WTC11 (cell line): ENCODE data around the gene LRRFIP1. TPM values are rescaled to one million over a fixed set of nuclear protein-coding genes. Genes with fewer than 3 reads are reported as not detected.
A peak's percentile ranks its signal among the peaks of the same experiment; 100 is the strongest.

Experiments used
- ATAC-seq: fragments of 200-7000 bp; cut with Tn5 transposase; 2 replicates; pipeline ENCODE4 v1.10.0; 2021; ENCODE audit warnings: mild to moderate bottlenecking, moderate library complexity
- CTCF ChIA-PET: fragments of 300-600 bp; sonication (Branson Sonifier 250); formaldehyde crosslinking; loops from one replicate; lab custom pipeline; 2021; ENCODE audit warnings: antibody characterized with exemption; lab: Charles Lee
- POLR2A ChIA-PET: fragments of 350-600 bp; sonication (Branson Sonifier 250); formaldehyde crosslinking; loops from one replicate; lab custom pipeline; 2021; ENCODE audit warnings: antibody characterized with exemption; lab: Charles Lee
- DNase-seq: peaks from one replicate; pipeline ENCODE4 v3.0.0; 2021; ENCODE audit warnings: low spot score
- H3K27ac Mint-ChIP-seq: 2 replicates; pipeline ENCODE4 v1.8.0; 2021; ENCODE audit warnings: mixed read lengths
- H3K27me3 Mint-ChIP-seq: 2 replicates; pipeline ENCODE4 v1.8.0; 2021; ENCODE audit warnings: low read depth, mild to moderate bottlenecking, moderate library complexity, mixed read lengths
- H3K36me3 Mint-ChIP-seq: 2 replicates; pipeline ENCODE4 v1.8.0; 2021; ENCODE audit warnings: mixed read lengths
- H3K4me1 Mint-ChIP-seq: 2 replicates; pipeline ENCODE4 v1.8.0; 2022; ENCODE audit warnings: mixed read lengths
- H3K4me3 Mint-ChIP-seq: 2 replicates; pipeline ENCODE4 v1.8.0; 2021; ENCODE audit warnings: mild to moderate bottlenecking, moderate library complexity, mixed read lengths
- H3K9me3 Mint-ChIP-seq: 2 replicates; pipeline ENCODE4 v1.8.0; 2021; ENCODE audit warnings: mixed read lengths
- ATF1 ChIP-seq: sonication (generic); formaldehyde crosslinking; IDR thresholded peaks from 2 replicates; pipeline ENCODE4 v1.8.1; 2023; ENCODE audit warnings: mild to moderate bottlenecking, moderate library complexity, missing genetic modification reagents
- FOXJ3 ChIP-seq: sonication (generic); formaldehyde crosslinking; IDR thresholded peaks from 2 replicates; pipeline ENCODE4 v1.9.0; 2021; ENCODE audit warnings: missing genetic modification reagents, mild to moderate bottlenecking, borderline replicate concordance
- IRF2 ChIP-seq: sonication (generic); formaldehyde crosslinking; IDR thresholded peaks from 2 replicates; pipeline ENCODE4 v1.8.0; 2022; ENCODE audit warnings: low read depth, missing genetic modification reagents, borderline replicate concordance
- KAT7 ChIP-seq: sonication (generic); formaldehyde crosslinking; IDR thresholded peaks from 2 replicates; pipeline ENCODE4 v1.8.1; 2023; ENCODE audit warnings: missing genetic modification reagents, mild to moderate bottlenecking, borderline replicate concordance
- NFATC4 ChIP-seq: fragments of 250-450 bp; sonication (Bioruptor Pico); IDR thresholded peaks from 2 replicates; pipeline ENCODE4 v1.9.0; 2021; ENCODE audit warnings: mild to moderate bottlenecking
- NFYB ChIP-seq: sonication (generic); formaldehyde crosslinking; conservative IDR thresholded peaks from 2 replicates; pipeline ENCODE4 v1.8.0; 2022; ENCODE audit warnings: low read depth, missing genetic modification reagents
- PRDM15 ChIP-seq: sonication (generic); formaldehyde crosslinking; IDR thresholded peaks from 2 replicates; pipeline ENCODE4 v1.8.0; 2022; ENCODE audit warnings: missing genetic modification reagents
- TEAD1 ChIP-seq: sonication (generic); formaldehyde crosslinking; IDR thresholded peaks from 2 replicates; pipeline ENCODE4 v1.8.0; 2022; ENCODE audit warnings: mild to moderate bottlenecking, missing genetic modification reagents
- ZNF416 ChIP-seq: fragments of 250-450 bp; sonication (Bioruptor Pico); IDR thresholded peaks from 2 replicates; pipeline ENCODE4 v1.9.0; 2021; ENCODE audit warnings: mild to moderate bottlenecking, inconsistent platforms
- total RNA-seq: library from RNA; stranded (reverse); gene quantifications from 3 replicates; pipeline ENCODE4 v1.2.3, GENCODE V29; 2021

The LRRFIP1 gene
- total RNA-seq, 1 experiment from 2014 or later, result 88.4 TPM

- no peaks in the 10 kb centered on the region for H3K9me3 Mint-ChIP-seq
- H3K4me3 Mint-ChIP-seq, result no peak overlapping the region
- H3K4me1 Mint-ChIP-seq, result peaks cover 94% of the 10 kb centered on the region
- ATAC-seq, result no peak
- CTCF ChIA-PET, result interaction anchor here (0.8 to 4.3 kb wide), 3 partner anchors 15 to 127 kb away, joined by 3 to 15 read pairs (median 4); no protein-coding TSS in a partner anchor
- H3K36me3 Mint-ChIP-seq, result no peaks in the 10 kb centered on the region
- TF ChIP-seq KAT7 (CRISPR knock-in tag) (no peak), NFYB (CRISPR knock-in tag) (no peak)
- POLR2A ChIA-PET, result interaction anchor here (1.5 kb wide), 1 partner anchor 9 kb away, joined by 6 read pairs; no protein-coding TSS in a partner anchor
- DNase-seq, result no peak
- no peaks in the 10 kb centered on the region for H3K27me3 Mint-ChIP-seq
- peak overlapping the region; percentile 99 for H3K27ac Mint-ChIP-seq
Measured at GRCh38 chr2:237699870-237700511, 72.6 kb downstream of the LRRFIP1 start.

GRCh38 chr2:237700512-237701032, 73.2 kb downstream of the LRRFIP1 start:
- H3K27ac Mint-ChIP-seq, result peak overlapping the region; percentile 99
- CTCF ChIA-PET, result interaction anchor here (1.0 to 4.3 kb wide), 4 partner anchors 15 to 129 kb away, joined by 3 to 15 read pairs (median 3); no protein-coding TSS in a partner anchor
- H3K9me3 Mint-ChIP-seq, result no peaks in the 10 kb centered on the region
- H3K27me3 Mint-ChIP-seq, result no peaks in the 10 kb centered on the region
- peaks cover 88% of the 10 kb centered on the region for H3K4me1 Mint-ChIP-seq
- H3K4me3 Mint-ChIP-seq, result no peak overlapping the region
- POLR2A ChIA-PET, result interaction anchor here (1.5 kb wide), 1 partner anchor 10 kb away, joined by 6 read pairs; no protein-coding TSS in a partner anchor
- ATAC-seq (peak; percentile 7; the same call in 1 of the 2 replicates), DNase-seq (no peak)
- no peak for TF ChIP-seq IRF2
- TF ChIP-seq, all 79 proteins: peak for 0
- no peaks in the 10 kb centered on the region for H3K36me3 Mint-ChIP-seq

GRCh38 chr2:237701033-237701858, 73.9 kb downstream of the LRRFIP1 start:
- no peaks in the 10 kb centered on the region for H3K27me3 Mint-ChIP-seq
- peaks cover 83% of the 10 kb centered on the region for H3K4me1 Mint-ChIP-seq
- peak overlapping the region; percentile 50 for H3K4me3 Mint-ChIP-seq
- ChIA-PET POLR2A (interaction anchor here (1.5 kb wide), 1 partner anchor 10 kb away, joined by 6 read pairs; no protein-coding TSS in a partner anchor), CTCF (interaction anchor here (1.0 to 4.3 kb wide), 4 partner anchors 16 to 130 kb away, joined by 3 to 15 read pairs (median 3); no protein-coding TSS in a partner anchor)
- no peaks in the 10 kb centered on the region for H3K36me3 Mint-ChIP-seq
- H3K27ac Mint-ChIP-seq, result peak overlapping the region; percentile 99
- DNase-seq, result no peak
- H3K9me3 Mint-ChIP-seq, result no peaks in the 10 kb centered on the region
- no peak for TF ChIP-seq ATF1 (CRISPR knock-in tag)
- no peak for ATAC-seq

GRCh38 chr2:237701859-237702390, 74.5 kb downstream of the LRRFIP1 start:
- Mint-ChIP-seq H3K4me3 (peak overlapping the region; percentile 50), H3K27me3 (no peaks in the 10 kb centered on the region), H3K4me1 (peaks cover 83% of the 10 kb centered on the region), H3K36me3 (no peaks in the 10 kb centered on the region), H3K27ac (peak overlapping the region; percentile 99), H3K9me3 (no peaks in the 10 kb centered on the region)
- ChIA-PET POLR2A (interaction anchor here (1.0 kb wide), 1 partner anchor 10 kb away, joined by 3 read pairs; no protein-coding TSS in a partner anchor), CTCF (interaction anchor here (0.5 to 4.3 kb wide), 11 partner anchors 9 to 230 kb away, joined by 3 to 15 read pairs (median 7); no protein-coding TSS in a partner anchor)
- ATAC-seq (no peak), DNase-seq (no peak)
- TF ChIP-seq TEAD1 (CRISPR knock-in tag), result no peak
- no peak for TF ChIP-seq FOXJ3 (CRISPR knock-in tag)
- TF ChIP-seq ZNF416 (CRISPR knock-in tag), result no peak
- TF ChIP-seq NFATC4, result no peak
- no peak for TF ChIP-seq PRDM15 (CRISPR knock-in tag)
